Measurements from ENCODE around the gene ABHD4. TPM values are rescaled to one million over a fixed set of nuclear protein-coding genes. Genes with fewer than 3 reads are reported as not detected.

ABHD4 gene
- total and polyA plus RNA-seq, 2 experiments from 2014 or later: 39.1 to 40.0 TPM

DNA sequence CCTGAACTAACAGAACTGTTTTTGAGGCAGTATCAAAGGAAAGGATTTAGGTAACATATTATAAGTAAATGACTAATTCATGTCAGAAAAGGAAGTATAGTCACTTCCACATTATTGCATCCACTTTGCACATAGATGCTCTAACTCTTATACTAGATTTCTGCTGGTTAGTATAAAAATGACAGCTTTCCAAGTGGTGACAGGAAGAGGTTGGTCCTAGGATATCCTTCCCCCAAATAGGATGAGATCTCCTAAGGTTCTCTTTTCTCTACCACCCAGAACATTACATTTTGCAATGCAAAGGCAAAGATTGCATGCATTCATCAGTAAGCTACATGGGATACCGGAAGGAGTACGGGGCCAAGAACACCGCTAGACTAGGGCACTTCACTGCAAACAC, 24.3 kb upstream of the ABHD4 start:
- Mint-ChIP-seq H3K27ac (no peak overlapping the region), H3K4me1 (peaks cover 9% of the 10 kb centered on the region; the same call in 2 of the 3 replicates), H3K9me3 (no peaks in the 10 kb centered on the region; the same call in 2 of the 3 replicates), H3K36me3 (ENCODE audit: low read depth) (peaks cover 38% of the 10 kb centered on the region), H3K27me3 (ENCODE audit: insufficient read depth, low read depth, poor library complexity) (peaks cover 5% of the 10 kb centered on the region), H3K4me3 (no peak overlapping the region)
- Histone ChIP-seq H3K4me1 (ENCODE audit: insufficient read depth) (no peaks in the 10 kb centered on the region), H3K79me2 (replicated peaks; ENCODE audit: insufficient read depth) (peaks cover 49% of the 10 kb centered on the region), H4K20me1 (replicated peaks; ENCODE audit: insufficient read depth) (no peaks in the 10 kb centered on the region; the same call in none of the 2 replicates), H3K27ac (ENCODE audit: low read depth) (no peak overlapping the region), H3K4me3 (no peak overlapping the region), H3K36me3 (ENCODE audit: insufficient read depth) (peaks cover 23% of the 10 kb centered on the region), H2AFZ (no peak overlapping the region), H3K9me2 (ENCODE audit: insufficient read depth) (no peaks in the 10 kb centered on the region), H3K4me2 (no peak overlapping the region), H3K27me3 (ENCODE audit: insufficient read depth) (no peaks in the 10 kb centered on the region), H3F3A (replicated peaks; ENCODE audit: low read depth) (no peaks in the 10 kb centered on the region)
- ATAC-seq (no peak), DNase-seq (ENCODE audit: low spot score) (no peak)
- TF ChIP-seq EZH2 (IDR thresholded peaks at IDR 0.05; ENCODE audit: low read depth, unreplicated experiment): no peak
- no peak for TF ChIP-seq ZNF114 (CRISPR knock-in tag; IDR thresholded peaks at IDR 0.05)
- TF ChIP-seq, protein P1, sequence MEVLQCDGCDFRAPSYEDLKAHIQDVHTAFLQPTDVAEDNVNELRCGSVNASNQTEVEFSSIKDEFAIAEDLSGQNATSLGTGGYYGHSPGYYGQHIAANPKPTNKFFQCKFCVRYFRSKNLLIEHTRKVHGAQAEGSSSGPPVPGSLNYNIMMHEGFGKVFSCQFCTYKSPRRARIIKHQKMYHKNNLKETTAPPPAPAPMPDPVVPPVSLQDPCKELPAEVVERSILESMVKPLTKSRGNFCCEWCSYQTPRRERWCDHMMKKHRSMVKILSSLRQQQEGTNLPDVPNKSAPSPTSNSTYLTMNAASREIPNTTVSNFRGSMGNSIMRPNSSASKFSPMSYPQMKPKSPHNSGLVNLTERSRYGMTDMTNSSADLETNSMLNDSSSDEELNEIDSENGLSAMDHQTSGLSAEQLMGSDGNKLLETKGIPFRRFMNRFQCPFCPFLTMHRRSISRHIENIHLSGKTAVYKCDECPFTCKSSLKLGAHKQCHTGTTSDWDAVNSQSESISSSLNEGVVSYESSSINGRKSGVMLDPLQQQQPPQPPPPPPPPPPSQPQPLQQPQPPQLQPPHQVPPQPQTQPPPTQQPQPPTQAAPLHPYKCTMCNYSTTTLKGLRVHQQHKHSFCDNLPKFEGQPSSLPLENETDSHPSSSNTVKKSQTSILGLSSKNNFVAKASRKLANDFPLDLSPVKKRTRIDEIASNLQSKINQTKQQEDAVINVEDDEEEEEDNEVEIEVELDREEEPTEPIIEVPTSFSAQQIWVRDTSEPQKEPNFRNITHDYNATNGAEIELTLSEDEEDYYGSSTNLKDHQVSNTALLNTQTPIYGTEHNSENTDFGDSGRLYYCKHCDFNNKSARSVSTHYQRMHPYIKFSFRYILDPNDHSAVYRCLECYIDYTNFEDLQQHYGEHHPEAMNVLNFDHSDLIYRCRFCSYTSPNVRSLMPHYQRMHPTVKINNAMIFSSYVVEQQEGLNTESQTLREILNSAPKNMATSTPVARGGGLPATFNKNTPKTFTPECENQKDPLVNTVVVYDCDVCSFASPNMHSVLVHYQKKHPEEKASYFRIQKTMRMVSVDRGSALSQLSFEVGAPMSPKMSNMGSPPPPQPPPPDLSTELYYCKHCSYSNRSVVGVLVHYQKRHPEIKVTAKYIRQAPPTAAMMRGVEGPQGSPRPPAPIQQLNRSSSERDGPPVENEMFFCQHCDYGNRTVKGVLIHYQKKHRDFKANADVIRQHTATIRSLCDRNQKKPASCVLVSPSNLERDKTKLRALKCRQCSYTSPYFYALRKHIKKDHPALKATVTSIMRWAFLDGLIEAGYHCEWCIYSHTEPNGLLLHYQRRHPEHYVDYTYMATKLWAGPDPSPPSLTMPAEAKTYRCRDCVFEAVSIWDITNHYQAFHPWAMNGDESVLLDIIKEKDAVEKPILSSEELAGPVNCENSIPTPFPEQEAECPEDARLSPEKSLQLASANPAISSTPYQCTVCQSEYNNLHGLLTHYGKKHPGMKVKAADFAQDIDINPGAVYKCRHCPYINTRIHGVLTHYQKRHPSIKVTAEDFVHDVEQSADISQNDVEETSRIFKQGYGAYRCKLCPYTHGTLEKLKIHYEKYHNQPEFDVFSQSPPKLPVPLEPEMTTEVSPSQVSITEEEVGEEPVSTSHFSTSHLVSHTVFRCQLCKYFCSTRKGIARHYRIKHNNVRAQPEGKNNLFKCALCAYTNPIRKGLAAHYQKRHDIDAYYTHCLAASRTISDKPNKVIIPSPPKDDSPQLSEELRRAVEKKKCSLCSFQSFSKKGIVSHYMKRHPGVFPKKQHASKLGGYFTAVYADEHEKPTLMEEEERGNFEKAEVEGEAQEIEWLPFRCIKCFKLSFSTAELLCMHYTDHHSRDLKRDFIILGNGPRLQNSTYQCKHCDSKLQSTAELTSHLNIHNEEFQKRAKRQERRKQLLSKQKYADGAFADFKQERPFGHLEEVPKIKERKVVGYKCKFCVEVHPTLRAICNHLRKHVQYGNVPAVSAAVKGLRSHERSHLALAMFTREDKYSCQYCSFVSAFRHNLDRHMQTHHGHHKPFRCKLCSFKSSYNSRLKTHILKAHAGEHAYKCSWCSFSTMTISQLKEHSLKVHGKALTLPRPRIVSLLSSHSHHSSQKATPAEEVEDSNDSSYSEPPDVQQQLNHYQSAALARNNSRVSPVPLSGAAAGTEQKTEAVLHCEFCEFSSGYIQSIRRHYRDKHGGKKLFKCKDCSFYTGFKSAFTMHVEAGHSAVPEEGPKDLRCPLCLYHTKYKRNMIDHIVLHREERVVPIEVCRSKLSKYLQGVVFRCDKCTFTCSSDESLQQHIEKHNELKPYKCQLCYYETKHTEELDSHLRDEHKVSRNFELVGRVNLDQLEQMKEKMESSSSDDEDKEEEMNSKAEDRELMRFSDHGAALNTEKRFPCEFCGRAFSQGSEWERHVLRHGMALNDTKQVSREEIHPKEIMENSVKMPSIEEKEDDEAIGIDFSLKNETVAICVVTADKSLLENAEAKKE (CRISPR knock-in tag; IDR thresholded peaks at IDR 0.05): no peak
- TF ChIP-seq EZH2phosphoT487 (IDR thresholded peaks at IDR 0.05; ENCODE audit: unreplicated experiment): peak; percentile 19
- TF ChIP-seq, protein P2, sequence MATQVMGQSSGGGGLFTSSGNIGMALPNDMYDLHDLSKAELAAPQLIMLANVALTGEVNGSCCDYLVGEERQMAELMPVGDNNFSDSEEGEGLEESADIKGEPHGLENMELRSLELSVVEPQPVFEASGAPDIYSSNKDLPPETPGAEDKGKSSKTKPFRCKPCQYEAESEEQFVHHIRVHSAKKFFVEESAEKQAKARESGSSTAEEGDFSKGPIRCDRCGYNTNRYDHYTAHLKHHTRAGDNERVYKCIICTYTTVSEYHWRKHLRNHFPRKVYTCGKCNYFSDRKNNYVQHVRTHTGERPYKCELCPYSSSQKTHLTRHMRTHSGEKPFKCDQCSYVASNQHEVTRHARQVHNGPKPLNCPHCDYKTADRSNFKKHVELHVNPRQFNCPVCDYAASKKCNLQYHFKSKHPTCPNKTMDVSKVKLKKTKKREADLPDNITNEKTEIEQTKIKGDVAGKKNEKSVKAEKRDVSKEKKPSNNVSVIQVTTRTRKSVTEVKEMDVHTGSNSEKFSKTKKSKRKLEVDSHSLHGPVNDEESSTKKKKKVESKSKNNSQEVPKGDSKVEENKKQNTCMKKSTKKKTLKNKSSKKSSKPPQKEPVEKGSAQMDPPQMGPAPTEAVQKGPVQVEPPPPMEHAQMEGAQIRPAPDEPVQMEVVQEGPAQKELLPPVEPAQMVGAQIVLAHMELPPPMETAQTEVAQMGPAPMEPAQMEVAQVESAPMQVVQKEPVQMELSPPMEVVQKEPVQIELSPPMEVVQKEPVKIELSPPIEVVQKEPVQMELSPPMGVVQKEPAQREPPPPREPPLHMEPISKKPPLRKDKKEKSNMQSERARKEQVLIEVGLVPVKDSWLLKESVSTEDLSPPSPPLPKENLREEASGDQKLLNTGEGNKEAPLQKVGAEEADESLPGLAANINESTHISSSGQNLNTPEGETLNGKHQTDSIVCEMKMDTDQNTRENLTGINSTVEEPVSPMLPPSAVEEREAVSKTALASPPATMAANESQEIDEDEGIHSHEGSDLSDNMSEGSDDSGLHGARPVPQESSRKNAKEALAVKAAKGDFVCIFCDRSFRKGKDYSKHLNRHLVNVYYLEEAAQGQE (IDR thresholded peaks at IDR 0.05; ENCODE audit: unreplicated experiment): no peak
- no peak for TF ChIP-seq CREB1 (CRISPR knock-in tag; IDR thresholded peaks at IDR 0.05; ENCODE audit: low read depth)
